ENCODE results near the gene OR11A1.

OR11A1 gene

DNA sequence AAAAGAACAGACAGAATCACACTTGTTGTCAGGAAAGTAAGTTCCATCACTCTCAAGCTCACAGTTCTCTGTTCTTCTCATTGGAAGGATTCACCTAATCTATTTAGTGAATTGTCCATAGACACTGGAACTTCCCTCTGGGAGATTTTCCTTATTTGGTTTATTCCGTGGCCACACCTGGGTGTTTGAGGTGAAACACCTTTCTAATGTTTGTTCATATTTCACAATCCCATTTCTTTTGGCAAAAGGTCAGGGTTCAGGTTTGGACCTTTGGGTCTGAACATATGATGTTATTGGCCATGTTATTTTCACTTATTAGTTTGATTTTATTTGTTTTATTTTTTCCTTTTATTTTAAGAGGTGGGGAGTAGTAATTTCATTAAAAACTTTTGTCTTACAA lies 26.9 kb upstream of the OR11A1 start:
- TF ChIP-seq, protein P1, sequence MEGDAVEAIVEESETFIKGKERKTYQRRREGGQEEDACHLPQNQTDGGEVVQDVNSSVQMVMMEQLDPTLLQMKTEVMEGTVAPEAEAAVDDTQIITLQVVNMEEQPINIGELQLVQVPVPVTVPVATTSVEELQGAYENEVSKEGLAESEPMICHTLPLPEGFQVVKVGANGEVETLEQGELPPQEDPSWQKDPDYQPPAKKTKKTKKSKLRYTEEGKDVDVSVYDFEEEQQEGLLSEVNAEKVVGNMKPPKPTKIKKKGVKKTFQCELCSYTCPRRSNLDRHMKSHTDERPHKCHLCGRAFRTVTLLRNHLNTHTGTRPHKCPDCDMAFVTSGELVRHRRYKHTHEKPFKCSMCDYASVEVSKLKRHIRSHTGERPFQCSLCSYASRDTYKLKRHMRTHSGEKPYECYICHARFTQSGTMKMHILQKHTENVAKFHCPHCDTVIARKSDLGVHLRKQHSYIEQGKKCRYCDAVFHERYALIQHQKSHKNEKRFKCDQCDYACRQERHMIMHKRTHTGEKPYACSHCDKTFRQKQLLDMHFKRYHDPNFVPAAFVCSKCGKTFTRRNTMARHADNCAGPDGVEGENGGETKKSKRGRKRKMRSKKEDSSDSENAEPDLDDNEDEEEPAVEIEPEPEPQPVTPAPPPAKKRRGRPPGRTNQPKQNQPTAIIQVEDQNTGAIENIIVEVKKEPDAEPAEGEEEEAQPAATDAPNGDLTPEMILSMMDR (IDR thresholded peaks at IDR 0.05; ENCODE audit: low read depth, low read length, missing control alignments) = no peak
- no peak overlapping the region for H3K4me3 ChIP-seq (ENCODE audit: low read depth, low read length)
- DNase-seq (ENCODE audit: low read depth) = no peak

DNA sequence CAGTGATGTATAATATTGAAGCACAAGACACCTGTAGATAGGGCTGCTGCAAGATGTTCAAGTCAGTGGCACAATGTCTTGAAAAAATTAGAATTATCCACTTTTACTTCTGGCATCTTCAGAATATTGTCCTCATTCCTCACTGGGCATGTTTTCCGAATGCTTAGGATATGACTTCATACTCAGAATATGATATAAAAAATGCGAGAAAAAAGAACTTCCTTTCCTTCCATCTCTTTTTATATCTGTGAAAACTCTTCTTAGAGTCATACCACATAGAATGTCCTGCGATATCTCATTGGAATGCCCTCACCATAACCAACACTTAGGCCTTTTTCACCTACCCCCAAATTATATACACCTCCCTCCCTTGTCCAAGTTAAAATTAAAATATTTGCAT lies 26.3 kb upstream of the OR11A1 start:
- DNase-seq (ENCODE audit: low read depth) = no peak
- no peak overlapping the region for H3K4me3 ChIP-seq (ENCODE audit: low read depth, low read length)
- TF ChIP-seq, protein P1 (IDR thresholded peaks at IDR 0.05; ENCODE audit: low read depth, low read length, missing control alignments) = no peak

DNA sequence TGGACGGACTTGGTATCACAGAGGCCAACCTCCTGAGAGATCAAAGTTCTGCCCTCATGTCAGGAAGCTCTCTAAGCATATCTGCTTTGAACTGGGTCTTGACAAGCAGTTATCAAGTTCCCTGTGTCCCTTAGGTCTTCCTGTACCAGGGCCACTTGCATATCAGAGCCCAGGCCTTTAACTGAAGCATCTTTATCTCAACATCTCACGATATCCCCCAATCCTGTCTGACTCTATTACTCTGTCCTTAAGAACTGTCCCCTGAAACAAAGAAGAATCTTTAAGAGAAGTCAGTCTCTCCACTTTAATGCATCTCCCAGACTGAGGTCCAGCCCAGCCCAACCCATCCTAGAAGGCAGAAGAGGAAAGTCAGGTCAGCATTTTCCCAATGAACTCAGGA lies 22.7 kb upstream of the OR11A1 start:
- TF ChIP-seq, protein P1 (IDR thresholded peaks at IDR 0.05; ENCODE audit: low read depth, low read length, missing control alignments) = no peak
- no peak overlapping the region for H3K4me3 ChIP-seq (ENCODE audit: low read depth, low read length)
- no peak for DNase-seq (ENCODE audit: low read depth)

DNA sequence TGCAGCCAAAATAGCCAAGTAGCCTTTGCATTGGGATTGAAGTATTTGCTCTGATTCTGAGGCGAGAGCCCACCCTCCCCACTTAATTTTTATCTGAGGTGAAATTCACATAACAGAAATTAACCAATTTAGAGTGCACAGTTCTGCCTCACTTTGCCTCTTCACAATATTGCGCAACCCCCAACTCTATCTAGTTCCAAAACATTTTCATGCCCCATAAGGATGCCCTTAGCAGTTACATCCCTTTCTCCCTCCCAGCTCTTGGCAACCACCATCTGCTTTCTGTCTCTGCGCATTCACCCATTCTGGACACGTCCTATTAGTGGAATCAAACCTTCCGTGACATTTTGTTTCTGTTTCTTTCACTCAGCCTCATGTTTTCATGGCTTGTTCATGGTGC lies 21.9 kb upstream of the OR11A1 start:
- TF ChIP-seq, protein P1 (IDR thresholded peaks at IDR 0.05; ENCODE audit: low read depth, low read length, missing control alignments) = no peak
- DNase-seq (ENCODE audit: low read depth) = no peak

DNA sequence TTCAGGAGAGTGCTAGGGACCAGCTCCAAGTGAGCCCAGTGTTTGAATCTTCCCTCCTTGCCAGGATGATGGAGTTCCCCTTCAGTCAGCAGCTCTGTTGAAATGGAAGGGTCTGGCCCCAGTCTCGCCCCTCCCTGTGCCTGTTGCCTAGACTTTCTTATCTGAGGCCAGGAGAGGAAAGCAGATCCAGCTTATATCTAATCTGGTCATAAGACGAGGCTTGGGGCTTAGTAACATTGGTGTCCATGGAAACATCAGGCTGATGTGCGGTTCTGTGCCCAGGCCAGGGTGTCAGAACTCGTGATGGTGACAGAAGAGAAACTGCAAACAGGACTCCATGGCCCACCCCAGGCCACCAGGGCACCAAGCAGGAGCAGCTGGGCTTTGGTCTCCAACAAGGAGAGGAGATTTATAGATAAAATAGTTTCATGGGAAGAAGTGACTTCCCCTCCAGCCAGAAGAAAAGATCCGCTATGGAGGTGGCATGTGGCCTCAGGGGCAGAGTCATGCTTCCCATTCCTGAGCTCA lies 21.1 kb upstream of the OR11A1 start:
- H3K4me3 ChIP-seq (ENCODE audit: low read depth, low read length) = no peak overlapping the region
- TF ChIP-seq, protein P1 (IDR thresholded peaks at IDR 0.05; ENCODE audit: low read depth, low read length, missing control alignments) = no peak
- DNase-seq (ENCODE audit: low read depth) = no peak

More for the DNA sequence above, 21.9 kb upstream of the OR11A1 start:
- H3K4me3 ChIP-seq (ENCODE audit: low read depth, low read length) = no peak overlapping the region

GRCh38 chr6:29474996-29475395 lies 18.1 kb upstream of the OR11A1 start:
- TF ChIP-seq, protein P1 (IDR thresholded peaks at IDR 0.05; ENCODE audit: low read depth, low read length, missing control alignments) = no peak
- no peak overlapping the region for H3K4me3 ChIP-seq (ENCODE audit: low read depth, low read length)
- DNase-seq (ENCODE audit: low read depth) = no peak

DNA sequence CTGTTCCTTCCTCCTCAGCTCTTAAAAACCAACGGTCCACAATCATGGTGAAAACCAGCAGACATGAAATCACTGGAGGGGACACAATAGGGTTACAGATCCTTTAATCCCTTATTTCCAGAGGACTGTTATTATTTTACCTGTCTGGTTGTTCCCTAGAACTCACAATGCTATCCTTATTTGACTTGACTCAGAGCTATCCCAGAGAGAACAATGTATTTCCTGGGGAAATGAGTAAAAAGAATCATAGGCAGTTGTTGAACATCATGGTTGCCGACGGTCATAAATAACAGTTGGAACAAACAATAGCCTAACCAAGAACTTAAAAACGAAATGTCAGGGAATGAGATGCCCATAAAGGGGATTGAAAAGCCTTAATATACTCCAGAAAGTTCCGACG lies 9.4 kb upstream of the OR11A1 start:
- TF ChIP-seq, protein P1 (IDR thresholded peaks at IDR 0.05; ENCODE audit: low read depth, low read length, missing control alignments) = no peak
- H3K4me3 ChIP-seq (ENCODE audit: low read depth, low read length) = no peak overlapping the region
- DNase-seq (ENCODE audit: low read depth) = no peak

Measured in GM12864 (cell line).